Measurements from ENCODE around the gene MTFR1L.

The MTFR1L gene

GRCh38 chr1:25864434-25864833, 44.7 kb downstream of the MTFR1L start:
- TF ChIP-seq ZNF274 (IDR thresholded peaks at IDR 0.05; ENCODE audit: low read depth, low read length): no peak
- H3K4me3 ChIP-seq (ENCODE audit: low read length): no peak overlapping the region

GRCh38 chr1:25866288-25866687, 46.5 kb downstream of the MTFR1L start:
- H3K4me3 ChIP-seq (ENCODE audit: low read length): no peak overlapping the region
- TF ChIP-seq ZNF274 (IDR thresholded peaks at IDR 0.05; ENCODE audit: low read depth, low read length): no peak

GRCh38 chr1:25867210-25867991, 47.6 kb downstream of the MTFR1L start:
- H3K4me3 ChIP-seq (ENCODE audit: low read length): no peak overlapping the region
- TF ChIP-seq ZNF274 (IDR thresholded peaks at IDR 0.05; ENCODE audit: low read depth, low read length): no peak

- no peak overlapping the region for H3K4me3 ChIP-seq (ENCODE audit: low read length)
- TF ChIP-seq ZNF274 (IDR thresholded peaks at IDR 0.05; ENCODE audit: low read depth, low read length): no peak
These were observed 50.3 kb downstream of the MTFR1L start for GRCh38 chr1:25869909-25870606.

- TF ChIP-seq ZNF274 (IDR thresholded peaks at IDR 0.05; ENCODE audit: low read depth, low read length): no peak
- H3K4me3 ChIP-seq (ENCODE audit: low read length): no peak overlapping the region
These were observed 50.9 kb downstream of the MTFR1L start for GRCh38 chr1:25870614-25871013.

- no peak overlapping the region for H3K4me3 ChIP-seq (ENCODE audit: low read length)
- no peak for TF ChIP-seq ZNF274 (IDR thresholded peaks at IDR 0.05; ENCODE audit: low read depth, low read length)
These were observed 51.4 kb downstream of the MTFR1L start for GRCh38 chr1:25871086-25871703.

GRCh38 chr1:25871704-25872494, 52.1 kb downstream of the MTFR1L start:
- H3K4me3 ChIP-seq (ENCODE audit: low read length): no peak overlapping the region
- TF ChIP-seq ZNF274 (IDR thresholded peaks at IDR 0.05; ENCODE audit: low read depth, low read length): no peak

- no peak overlapping the region for H3K4me3 ChIP-seq (ENCODE audit: low read length)
- TF ChIP-seq ZNF274 (IDR thresholded peaks at IDR 0.05; ENCODE audit: low read depth, low read length): no peak
These were observed 53.0 kb downstream of the MTFR1L start for GRCh38 chr1:25872713-25873112.

GRCh38 chr1:25873120-25873519, 53.4 kb downstream of the MTFR1L start:
- no peak overlapping the region for H3K4me3 ChIP-seq (ENCODE audit: low read length)
- no peak for TF ChIP-seq ZNF274 (IDR thresholded peaks at IDR 0.05; ENCODE audit: low read depth, low read length)

GRCh38 chr1:25874209-25874608, 54.5 kb downstream of the MTFR1L start:
- H3K4me3 ChIP-seq (ENCODE audit: low read length): peak overlapping the region; percentile 65; the same call in 1 of the 2 replicates
- TF ChIP-seq ZNF274 (IDR thresholded peaks at IDR 0.05; ENCODE audit: low read depth, low read length): no peak

GRCh38 chr1:25874635-25875153, 54.9 kb downstream of the MTFR1L start:
- peak overlapping the region; percentile 65; the same call in 1 of the 2 replicates for H3K4me3 ChIP-seq (ENCODE audit: low read length)
- no peak for TF ChIP-seq ZNF274 (IDR thresholded peaks at IDR 0.05; ENCODE audit: low read depth, low read length)

- TF ChIP-seq ZNF274 (IDR thresholded peaks at IDR 0.05; ENCODE audit: low read depth, low read length): no peak
- H3K4me3 ChIP-seq (ENCODE audit: low read length): peak within 1 kb of the TSS; percentile 65; the same call in 1 of the 2 replicates
These were observed 55.6 kb downstream of the MTFR1L start, which contains the start of gene PAQR7 for GRCh38 chr1:25875154-25875855. Gene PAQR7, minus strand, starts transcription at chr1:25875708. Its CDS starts 11,869 bp downstream, at chr1:25863839.

Measured in GM08714 (cell line).